HG03378 (cell line): ENCODE results near the gene RALGAPB.
"Not testable (repeated sequence)": the region's sequence is repeated elsewhere in the genome, so short reads cannot be mapped to it uniquely, and the experiment has no call there.

ENCODE experiments used
- ATAC-seq: cut with Tn5 transposase; IDR thresholded peaks from one replicate; pipeline ENCODE4 v1.9.1; 2021; ENCODE audit warnings: mild to moderate bottlenecking, moderate library complexity; ENCODE audit not compliant: unreplicated experiment

Gene RALGAPB

DNA sequence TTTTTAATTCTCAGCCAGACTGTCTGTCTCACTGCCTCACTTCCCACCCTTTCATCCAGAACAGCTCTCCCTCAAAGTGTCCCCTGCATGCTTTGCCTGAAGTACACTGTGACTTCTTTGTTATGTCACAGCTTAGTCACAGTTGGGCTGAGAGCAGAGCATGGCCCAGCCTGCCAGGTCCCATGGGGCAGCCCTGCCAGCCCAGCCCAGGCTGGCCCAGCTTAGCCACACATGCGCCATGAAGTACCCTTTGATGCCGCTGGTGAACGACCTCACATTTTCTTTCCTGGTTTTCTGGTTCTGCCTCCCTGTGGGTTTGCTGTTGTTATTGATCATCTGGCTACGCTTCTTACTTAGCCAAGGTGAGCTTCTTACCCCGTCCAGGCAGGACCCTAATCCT is 108.4 kb downstream of the RALGAPB start, which contains the start of gene ADIG:
TSS of gene ADIG (plus strand) at position 185 of the 400 bp plus-strand sequence. CDS start at position 239, 54 bp downstream.
- ATAC-seq: no peak

DNA sequence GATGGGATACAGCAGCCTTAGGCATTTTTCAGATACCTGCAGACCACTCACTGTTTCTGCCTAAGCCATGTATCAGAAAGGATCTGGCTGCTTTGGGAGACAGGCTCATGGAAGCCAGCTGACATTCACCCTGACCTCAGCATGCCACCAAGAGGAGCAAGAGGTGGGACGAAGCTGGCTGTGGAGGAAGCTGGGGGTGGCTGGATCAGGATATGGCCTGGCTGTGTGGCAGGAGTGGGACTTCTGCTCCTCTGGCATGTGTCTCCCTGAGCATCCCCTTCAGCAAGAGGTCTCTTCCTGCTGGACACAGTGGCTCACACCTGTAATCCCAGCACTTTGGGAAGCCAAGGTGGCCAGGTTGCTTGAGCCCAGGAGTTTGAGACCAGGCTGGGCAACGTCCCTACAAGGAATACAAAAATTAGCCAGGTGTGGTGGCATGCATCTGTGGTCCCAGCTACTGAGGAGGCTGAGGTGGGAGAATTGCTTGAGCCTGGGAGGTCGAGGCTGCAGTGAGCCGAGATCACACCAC is 109.3 kb downstream of the RALGAPB start:
- no peak for ATAC-seq

DNA sequence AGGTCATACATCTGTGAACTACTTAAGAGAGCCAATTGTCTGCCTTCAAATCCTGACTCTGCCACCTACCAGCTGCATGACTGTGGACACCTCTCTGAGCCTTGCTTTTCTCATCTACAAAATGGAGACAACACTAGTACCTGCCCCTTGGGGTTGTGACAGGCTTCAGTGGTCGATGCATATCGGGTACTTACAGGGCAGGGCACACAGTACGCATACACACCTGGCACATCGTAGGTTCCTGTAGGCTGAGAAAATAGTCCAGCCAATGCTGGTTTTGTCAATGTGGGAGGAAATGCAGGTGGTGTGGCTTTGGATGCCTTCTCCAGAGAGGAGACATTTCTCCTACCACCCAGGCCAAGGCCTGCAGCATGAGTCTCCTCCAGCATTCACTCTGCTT is 110.7 kb downstream of the RALGAPB start:
- no peak for ATAC-seq

DNA sequence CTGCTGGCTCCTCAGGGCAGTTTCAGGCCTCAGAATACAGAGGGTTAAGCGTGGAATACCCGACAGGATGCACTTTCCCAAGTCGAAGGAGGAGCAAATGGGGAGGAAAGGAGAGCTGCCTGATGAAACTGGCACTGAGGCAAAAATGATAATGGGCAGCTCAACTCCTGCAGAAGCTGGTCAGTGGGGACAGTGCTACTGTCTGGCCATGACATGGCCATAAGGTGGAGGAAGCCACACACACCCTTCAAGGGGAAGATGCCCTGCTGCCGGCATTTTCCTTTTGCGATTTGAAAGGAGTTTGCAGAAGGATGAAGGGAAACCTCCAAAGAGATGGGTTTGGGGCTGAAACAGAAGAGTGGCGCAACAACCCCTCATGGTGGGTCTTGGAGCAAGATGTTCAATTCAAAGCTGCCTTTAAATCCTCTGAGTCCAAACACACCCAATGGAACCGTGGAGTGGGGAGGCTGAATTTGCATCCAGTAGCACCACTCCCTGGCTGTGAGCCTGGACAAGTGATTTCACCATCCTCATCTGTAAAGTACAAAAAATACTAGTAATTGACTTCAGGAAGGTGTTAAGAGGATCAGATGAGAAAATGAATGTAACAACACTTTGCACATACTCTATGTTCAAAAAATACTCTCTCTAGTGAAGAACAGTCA is 111.6 kb downstream of the RALGAPB start:
- no peak for ATAC-seq

DNA sequence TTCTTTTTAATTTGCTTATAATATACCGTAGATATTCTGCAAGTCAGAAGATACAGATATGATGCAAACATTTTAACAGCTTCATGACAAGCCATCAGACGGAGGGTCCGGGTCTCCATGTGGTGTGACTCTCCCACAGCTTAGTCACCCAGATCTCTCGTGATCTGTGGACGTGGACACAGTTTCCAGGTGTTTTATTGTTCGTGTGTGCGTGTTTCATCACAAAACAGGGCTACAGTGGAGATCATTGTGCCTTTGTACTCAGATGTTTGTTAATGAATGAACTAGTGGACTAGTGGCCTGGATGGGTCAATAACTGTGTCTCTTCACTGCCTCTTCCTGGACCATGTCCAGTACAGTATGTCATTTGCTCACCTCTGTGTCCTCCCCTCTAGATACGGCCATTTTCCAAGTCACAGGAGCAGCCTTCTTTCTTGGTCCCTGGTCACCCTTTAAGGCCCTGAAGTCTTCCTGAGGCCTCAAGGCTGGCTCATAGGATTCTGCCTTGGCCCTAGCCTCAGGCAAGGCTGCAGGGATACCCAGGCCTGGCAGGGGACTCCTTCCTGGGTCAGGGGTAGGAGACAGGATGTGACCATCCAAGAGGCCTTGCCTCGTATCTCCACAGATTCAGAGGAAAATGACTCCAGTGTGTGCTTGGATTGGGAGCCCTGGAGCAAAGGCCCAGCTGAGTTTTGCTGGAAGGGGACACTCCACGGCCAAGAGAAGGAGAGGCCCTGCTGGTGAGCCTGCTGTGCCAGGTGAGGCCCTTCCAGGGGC is 112.9 kb downstream of the RALGAPB start:
- ATAC-seq: no peak

DNA sequence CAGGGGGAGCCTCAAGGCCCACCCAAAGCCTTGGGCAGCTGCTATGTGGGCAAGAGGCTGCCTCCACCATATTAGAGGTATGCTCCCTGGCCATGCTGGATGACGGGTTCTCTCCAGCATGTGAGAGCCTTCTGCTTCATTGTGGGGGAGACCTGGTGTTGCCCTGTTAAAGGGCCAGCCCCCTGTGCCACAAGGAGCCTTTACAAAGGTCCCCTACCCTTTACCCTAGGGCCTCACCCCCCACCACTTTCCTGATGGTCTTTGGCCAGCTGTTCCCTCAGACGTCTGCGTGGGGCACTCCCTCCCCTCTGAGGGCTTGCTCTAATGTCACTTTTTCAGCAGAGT is 113.5 kb downstream of the RALGAPB start:
- ATAC-seq: no peak

DNA sequence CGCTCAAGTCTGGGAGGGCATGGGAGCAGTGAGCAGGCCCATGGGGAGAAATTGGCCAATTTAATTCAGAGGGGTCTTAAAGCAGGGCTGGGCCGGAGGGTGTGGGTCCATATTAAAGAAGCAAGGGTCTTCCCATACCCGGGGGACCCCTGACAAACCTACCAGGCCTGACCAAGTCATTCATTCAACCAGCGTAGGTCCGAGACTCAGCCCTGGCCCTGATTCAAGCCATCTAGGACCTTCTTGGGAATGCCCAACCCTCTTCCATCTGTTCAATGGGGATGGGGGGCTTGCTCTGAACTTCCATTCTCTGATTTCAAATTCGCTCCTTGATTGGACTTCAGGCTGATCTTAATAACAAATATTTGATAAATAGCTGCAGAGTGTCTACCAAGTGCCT is 115.7 kb downstream of the RALGAPB start:
- no peak for ATAC-seq

DNA sequence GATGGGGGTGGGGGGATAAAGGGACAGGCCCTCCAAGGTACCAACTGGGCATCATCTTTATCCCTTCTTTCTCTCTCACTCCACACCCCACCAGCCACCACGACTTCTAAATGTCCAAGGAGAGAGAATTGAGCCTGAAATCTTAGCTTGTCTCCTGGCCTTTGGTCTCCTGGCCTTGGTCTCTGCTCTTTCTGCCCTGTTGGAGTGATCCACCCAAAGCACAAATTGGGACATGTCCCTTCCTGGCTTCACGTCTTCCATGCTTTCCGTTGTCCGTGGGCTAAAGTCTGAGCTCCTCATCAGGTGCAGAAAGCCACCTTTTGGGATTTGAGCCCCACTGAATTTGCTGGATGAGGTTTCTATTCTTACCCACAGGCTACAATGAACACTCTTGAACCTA is 116.7 kb downstream of the RALGAPB start:
- ATAC-seq: no peak

DNA sequence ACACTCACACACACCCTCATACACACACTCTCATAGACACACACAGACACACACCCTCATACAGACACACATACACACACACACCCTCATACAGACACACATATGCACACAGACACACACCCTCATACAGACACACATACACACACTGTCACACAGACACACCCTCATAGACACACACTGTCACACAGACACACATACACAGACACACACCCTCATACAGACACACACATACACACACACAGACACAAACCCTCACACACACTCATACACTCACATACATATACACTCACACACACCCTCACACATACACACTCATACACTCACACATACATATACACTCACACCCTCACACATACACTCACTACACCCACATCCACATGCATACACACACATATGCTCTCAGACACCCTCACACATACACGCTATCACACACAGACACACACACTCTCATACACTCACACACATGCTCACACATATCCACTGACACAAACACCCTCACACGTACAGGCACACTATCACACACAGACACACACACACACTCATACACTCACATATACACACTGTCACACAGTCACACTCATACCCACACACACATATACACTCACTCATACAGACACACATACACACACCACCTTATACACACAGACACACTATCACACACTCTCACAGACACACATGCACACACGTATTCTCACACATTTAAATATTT is 117.5 kb downstream of the RALGAPB start:
- no peak for ATAC-seq

DNA sequence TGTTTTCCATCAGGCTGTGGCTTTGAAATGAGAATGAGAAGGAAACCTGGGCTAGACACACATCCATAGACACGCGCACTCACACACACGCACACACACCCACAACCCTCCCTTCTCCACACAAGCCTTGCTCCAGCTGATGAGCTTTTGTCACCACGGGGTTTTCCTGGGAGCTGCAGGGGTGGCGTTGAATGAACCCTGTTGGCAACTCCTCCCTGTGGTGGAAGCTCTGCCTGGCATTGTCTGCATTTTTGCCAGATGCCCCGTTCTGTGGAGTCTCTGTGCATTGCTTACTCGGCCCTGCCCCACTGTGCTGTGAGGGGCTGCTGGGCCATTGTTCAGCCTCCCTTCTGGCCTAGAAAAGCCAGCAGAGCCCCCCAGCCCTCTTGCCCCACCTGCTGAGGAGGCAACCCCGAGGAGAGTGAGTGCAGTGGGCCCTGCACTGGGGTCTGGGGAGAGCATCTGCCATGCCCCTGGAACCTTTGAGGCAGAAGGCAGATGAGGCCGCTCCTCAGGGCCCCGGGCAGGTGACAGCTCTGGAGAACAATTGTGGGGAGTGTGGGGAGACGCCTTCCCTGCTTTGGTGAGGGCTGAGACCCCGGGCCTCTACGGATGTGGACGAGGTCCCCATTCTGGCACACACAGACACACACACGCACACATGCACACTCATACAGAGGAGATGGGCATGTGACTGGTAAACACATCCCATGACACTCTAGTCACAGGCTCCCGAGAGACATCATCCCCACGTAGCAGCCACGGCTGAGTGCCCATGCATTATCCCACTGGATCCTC is 118.2 kb downstream of the RALGAPB start:
- ATAC-seq: no peak

DNA sequence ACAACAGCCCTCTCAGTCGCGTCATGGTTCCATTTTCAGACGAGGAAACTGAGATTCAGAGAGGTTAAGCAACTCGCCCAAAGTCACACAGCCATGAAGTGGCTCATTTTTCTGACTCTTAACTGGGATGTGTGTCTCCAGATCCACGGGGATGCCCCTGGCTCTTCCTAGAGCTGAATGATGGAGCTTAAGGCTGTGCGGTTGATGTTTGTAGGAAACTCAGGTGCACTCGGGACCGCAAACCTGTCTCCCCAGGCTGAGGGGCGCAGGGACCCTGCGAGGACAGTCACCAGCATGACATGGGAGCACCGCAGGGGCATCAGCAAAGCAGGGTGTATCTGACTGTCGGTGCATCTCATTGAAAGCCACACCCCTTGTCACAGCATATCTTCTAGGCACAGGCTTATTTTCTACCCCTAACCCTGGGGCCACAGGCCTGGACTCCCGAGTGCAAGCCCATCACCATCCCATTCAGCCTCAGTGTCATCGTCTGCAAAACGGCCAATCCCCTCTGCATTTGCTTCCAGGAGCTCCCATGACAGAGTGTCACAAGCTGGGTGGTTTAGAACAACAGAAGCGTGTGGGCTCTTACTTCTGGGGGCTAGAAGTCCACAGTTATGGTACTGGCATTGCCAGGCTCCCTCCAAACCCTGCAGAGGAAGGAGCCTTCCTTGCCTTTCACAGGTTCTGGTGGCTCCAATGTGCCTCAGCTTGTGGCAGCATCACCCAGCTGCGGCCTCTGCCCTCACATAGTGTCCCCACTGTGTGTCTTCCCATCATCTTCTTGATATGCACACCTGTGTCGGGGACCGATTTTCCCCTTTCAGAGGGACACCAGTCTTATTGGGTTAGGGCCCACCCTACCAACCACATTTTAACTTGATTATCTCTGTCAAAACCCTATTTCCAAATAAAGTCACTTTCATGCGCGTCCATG is 119.1 kb downstream of the RALGAPB start:
- ATAC-seq: no peak

DNA sequence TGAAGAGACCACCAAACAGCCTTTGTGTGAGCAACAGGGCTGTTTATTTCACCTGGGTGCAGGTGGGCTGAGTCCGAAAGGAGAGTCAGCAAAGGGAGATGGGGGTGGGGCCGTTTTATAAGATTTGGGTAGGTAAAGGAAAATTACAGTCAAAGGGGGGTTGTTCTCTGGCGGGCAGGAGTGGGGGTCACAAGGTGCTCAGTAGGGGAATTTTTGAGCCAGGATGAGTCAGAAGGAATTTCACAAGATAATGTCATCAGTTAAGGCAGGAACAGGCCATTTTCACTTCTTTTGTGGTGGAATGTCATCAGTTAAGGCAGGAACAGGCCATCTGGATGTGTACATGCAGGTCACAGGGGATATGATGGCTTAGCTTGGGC is 119.8 kb downstream of the RALGAPB start:
- ATAC-seq: not testable (repeated sequence)

DNA sequence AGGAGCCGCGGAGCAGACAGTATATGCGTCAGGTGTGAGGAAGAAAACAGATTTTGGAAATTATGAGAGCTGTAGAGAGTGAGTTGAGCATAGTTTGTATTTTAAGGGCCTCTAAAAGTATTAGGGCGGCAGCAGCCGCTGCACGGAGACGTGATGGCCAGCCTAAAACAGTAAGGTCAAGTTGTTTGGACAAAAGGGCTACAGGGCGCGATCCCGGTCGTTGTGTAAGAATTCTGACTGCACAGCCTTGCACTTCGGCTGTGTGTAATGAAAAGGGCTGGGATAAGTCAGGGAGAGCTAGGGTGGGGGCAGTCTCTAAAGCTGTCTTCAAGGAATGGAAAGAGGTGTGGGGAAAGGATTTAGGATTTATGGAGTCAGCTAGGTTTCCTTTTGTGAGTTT is 121.6 kb downstream of the RALGAPB start:
- not testable (repeated sequence) for ATAC-seq

DNA sequence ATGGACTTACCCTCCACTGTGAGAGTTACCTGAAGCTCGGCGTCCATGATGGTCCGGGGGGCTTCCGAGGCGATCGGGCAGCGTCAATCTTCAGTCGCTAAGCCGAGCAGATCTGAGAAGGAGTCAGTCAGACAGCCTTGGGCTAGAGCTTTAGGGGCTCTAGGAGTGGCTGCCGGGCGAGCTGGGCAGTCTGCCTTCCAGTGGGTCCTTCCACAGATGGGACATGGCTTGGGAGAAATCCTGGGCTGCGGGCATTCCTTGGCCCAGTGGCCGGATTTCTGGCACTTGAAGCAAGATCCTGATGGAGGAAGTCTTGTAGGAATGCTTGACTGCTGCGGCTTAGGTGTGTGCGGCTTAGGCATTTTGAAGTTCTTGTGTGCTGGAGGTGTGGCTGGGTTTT is 123.2 kb downstream of the RALGAPB start:
- not testable (repeated sequence) for ATAC-seq

DNA sequence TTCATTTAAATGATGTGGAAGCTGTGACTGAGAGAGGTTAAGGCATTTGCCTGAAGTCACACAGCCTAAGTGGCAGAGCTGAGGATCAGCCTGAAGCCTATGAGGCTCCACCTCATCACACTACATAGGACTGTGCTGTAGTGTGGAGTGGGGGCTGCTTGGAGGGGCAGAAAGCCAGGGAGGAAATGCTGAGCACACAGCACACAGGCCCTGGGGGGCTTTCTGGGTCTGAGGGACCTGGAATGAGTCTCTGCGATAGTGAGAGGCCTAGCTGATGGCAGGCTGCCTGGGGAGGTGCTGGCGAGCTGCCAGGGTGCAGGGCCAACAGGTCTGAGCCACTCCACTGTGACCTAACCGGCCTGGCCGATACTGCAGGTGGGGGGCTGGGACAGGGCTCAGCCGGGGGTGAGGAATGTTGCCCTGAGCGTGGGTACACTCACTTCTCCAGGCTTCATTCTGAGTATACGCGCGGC is 126.8 kb downstream of the RALGAPB start:
- no peak for ATAC-seq

DNA sequence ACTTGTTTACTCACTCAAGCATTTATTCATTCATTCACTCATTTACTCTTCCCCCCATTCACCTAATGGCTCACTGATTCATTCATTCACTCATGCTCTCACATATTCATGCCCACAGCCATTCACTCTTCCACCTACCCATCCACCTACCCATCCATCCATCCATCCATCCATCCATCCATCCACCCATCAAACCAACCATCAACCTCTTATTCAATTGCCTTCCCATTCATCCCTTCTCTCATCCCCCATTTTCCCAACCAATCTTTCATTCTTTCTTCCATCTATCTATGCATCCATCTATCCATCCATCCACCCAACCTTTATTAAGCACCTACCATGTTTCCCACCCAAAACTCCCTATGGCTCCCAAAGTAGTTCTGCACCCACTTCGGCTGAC is 127.4 kb downstream of the RALGAPB start:
- no peak for ATAC-seq

DNA sequence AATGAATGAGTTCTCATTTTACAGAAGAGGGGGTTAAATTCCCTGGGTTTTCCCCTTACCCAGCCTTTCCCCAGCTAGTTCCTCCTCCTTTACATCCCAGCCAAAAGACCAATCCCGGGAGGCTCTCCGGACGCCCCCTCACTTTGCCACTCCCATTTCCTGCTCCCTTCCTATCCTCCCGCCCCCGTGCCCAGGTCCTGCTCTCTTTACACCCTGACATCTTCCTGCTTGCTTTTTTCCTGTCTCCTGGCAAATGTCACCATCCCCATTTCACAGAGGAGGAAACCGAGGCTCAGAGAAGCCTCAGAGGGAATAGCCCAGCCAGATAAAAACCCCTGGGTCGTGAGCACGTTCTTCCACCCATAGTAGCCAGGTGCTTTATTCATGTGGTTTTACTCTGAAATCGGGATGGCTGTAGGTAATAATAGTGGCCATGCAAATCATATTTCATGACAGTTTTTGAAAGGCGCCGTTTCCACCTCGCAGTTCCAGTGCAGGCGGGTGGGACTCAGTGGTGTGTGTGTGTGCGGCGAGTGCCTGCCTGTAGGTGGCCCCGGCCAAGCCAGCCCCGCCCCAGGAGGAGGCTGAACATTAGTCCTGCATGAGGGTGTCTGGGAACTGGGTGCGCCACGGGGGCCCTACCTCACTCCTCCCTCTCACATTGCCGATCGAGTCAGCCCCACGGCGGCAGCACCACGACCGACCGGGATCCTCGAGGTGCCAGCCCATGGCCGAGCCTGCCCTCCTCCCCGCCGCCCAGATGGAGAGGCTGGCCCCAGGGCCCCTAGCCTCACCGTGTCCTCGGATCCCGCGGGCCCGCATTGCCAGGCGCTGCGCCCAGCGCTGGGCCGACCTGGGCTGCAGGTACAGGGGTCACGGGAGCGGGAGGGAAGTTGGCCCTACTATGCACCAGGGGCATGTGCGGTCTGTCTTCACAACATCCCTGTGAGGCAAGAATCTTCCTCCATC is 128.9 kb downstream of the RALGAPB start, which contains the start of gene ARHGAP40:
TSS of gene ARHGAP40 (plus strand) at position 594 of the 969 bp plus-strand sequence.
- ATAC-seq: no peak

DNA sequence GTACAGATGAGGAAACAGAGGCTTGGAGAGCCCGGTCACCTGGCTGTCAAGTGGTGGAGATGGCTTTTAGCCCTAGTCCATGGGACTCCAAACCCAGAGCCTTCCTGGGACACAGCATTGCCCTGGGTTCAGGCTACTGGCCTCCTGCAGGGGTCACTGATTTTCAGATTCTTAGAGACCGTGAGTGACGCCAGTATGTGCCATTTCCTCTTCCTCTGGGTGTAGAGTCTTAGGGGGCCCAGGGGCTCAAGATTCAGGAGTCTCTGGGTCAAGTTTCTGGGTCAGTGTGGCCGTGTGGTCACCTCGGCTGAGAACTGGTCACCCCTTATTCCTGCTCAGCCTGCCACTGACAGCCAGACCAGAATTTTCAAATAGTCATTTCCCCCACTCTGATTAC is 129.5 kb downstream of the RALGAPB start:
- no peak for ATAC-seq
